IPS-15b (cell line): ENCODE measurements around the gene ASB6.

Experiments
- H3K27me3 ChIP-seq: one replicate; pipeline ENCODE4 v1.6.1; 2013; ENCODE audit warnings: low read length; ENCODE audit not compliant: control insufficient read depth, insufficient read depth
- H3K36me3 ChIP-seq: one replicate; pipeline ENCODE4 v1.6.1; 2013; ENCODE audit warnings: low read length; ENCODE audit not compliant: control insufficient read depth, insufficient read depth
- H3K4me1 ChIP-seq: one replicate; pipeline ENCODE4 v1.6.1; 2013; ENCODE audit warnings: mild to moderate bottlenecking, low read length; ENCODE audit not compliant: control insufficient read depth, insufficient read depth
- H3K4me3 ChIP-seq: one replicate; pipeline ENCODE4 v1.5.1; 2013; ENCODE audit warnings: low read depth, low read length
- H3K9ac ChIP-seq: one replicate; pipeline ENCODE4 v1.6.1; 2013; ENCODE audit warnings: low read depth, mild to moderate bottlenecking, low read length
- H3K9me3 ChIP-seq: one replicate; pipeline ENCODE4 v1.6.1; 2013; ENCODE audit warnings: mild to moderate bottlenecking, low read length; ENCODE audit not compliant: control insufficient read depth, insufficient read depth

ASB6 gene

GRCh38 chr9:129676975-129677374 is 35.0 kb upstream of the ASB6 start:
- Histone ChIP-seq H3K4me1 (peaks cover 3% of the 10 kb centered on the region), H3K36me3 (no peaks in the 10 kb centered on the region), H3K9me3 (no peaks in the 10 kb centered on the region), H3K9ac (no peak overlapping the region), H3K27me3 (no peaks in the 10 kb centered on the region), H3K4me3 (no peak overlapping the region)

DNA sequence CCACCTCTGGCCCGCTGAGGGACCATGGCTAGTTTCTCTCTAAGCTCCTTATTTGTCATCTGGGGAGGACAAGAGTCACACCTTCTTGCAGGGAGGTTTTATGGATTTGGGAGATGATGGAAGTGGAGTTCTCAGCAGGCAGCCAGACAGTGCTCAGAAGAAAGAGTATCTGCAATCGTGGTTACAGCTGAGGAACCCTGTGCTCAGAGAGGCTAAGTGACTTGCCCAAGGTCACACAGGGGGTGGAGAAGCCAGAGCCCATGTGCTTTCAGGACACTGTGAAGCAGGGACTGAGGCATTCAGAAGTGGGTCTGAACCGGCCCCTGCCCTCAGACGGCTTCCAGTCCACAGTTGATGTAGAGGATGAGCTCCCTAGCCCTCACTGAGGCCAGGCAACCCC is 34.3 kb upstream of the ASB6 start:
- Histone ChIP-seq H3K36me3 (no peaks in the 10 kb centered on the region), H3K9ac (no peak overlapping the region), H3K27me3 (no peaks in the 10 kb centered on the region), H3K4me3 (no peak overlapping the region), H3K4me1 (peaks cover 3% of the 10 kb centered on the region), H3K9me3 (no peaks in the 10 kb centered on the region)

- H3K9ac ChIP-seq = no peak overlapping the region
Observed at GRCh38 chr9:129675620-129676019, 33.7 kb upstream of the ASB6 start.

DNA sequence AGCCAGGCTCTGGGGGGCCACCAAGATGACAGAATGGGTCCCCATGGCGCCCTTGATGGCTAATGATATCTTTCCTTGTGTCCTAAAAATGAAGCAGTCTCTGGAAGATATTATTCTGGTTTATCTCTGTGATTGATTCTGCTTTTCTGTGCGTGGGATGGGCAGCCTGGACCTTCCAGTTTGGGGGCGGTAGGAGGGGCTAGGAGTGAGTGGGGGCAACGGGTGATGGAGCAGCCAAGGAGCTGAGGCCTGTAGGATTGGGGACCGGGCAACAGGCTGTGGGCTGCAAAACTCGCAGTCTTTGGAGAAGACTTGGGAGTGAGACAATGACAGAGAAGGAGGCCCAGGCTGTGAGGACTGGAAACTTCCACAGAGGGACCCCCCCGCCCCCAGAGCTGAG is 32.3 kb upstream of the ASB6 start:
- H3K36me3 ChIP-seq = peaks cover 3% of the 10 kb centered on the region
- no peaks in the 10 kb centered on the region for H3K9me3 ChIP-seq
- no peak overlapping the region for H3K9ac ChIP-seq
- peaks cover 3% of the 10 kb centered on the region for H3K4me1 ChIP-seq
- H3K4me3 ChIP-seq = no peak overlapping the region
- H3K27me3 ChIP-seq = no peaks in the 10 kb centered on the region

More at GRCh38 chr9:129675620-129676019, 33.7 kb upstream of the ASB6 start:
- H3K36me3 ChIP-seq = peaks cover 3% of the 10 kb centered on the region
- H3K4me3 ChIP-seq = no peak overlapping the region
- H3K9me3 ChIP-seq = no peaks in the 10 kb centered on the region
- peaks cover 3% of the 10 kb centered on the region for H3K4me1 ChIP-seq
- H3K27me3 ChIP-seq = no peaks in the 10 kb centered on the region

GRCh38 chr9:129673602-129674001 is 31.7 kb upstream of the ASB6 start:
- no peak overlapping the region for H3K4me3 ChIP-seq
- peaks cover 3% of the 10 kb centered on the region for H3K4me1 ChIP-seq
- peaks cover 3% of the 10 kb centered on the region for H3K36me3 ChIP-seq
- no peaks in the 10 kb centered on the region for H3K9me3 ChIP-seq
- H3K9ac ChIP-seq = no peak overlapping the region
- no peaks in the 10 kb centered on the region for H3K27me3 ChIP-seq

DNA sequence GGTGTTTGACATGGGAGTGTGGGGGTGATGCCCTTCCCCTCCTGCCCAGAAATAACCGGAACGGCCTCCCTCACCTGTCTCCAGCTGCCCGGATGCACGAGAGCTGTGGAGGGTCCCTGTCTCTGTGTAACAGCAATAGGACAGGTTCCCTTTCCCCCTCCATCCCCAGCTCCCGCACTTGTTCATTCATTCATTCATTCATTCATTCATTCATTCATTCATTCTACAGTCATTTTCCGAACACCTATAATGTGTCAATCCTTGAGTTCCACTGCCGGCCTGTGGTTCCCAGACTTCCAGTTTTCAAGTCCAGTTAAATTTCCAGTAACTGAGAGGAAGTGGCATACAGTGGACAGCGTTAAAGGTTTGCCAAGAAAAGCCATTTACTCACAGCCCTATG is 30.8 kb upstream of the ASB6 start:
- peaks cover 3% of the 10 kb centered on the region for H3K36me3 ChIP-seq
- H3K9ac ChIP-seq = no peak overlapping the region
- H3K4me3 ChIP-seq = no peak overlapping the region
- H3K9me3 ChIP-seq = no peaks in the 10 kb centered on the region
- no peaks in the 10 kb centered on the region for H3K27me3 ChIP-seq
- peaks cover 3% of the 10 kb centered on the region for H3K4me1 ChIP-seq

DNA sequence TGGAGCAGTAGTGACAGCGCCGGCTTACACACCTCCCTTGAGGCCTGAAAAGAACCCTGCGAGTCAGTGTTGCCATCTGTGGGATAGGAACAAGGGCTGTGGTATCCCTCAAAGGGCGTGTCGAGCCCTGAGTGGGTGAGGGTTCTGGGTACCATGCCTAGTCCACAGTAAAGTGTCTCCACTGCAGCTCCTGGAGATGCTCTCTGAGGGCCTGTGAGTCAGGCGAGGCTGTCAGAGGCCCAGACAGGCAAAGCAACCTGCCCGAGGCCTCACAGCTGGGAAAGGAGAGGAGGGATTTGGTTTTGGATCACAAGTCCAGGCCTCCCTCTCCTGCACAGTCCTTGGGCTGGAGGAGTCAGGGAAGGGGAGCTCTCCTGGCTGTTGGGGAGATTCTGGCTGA is 29.6 kb upstream of the ASB6 start:
- H3K9me3 ChIP-seq = no peaks in the 10 kb centered on the region
- H3K36me3 ChIP-seq = peaks cover 3% of the 10 kb centered on the region
- H3K4me3 ChIP-seq = no peak overlapping the region
- H3K27me3 ChIP-seq = no peaks in the 10 kb centered on the region
- H3K9ac ChIP-seq = no peak overlapping the region
- peaks cover 7% of the 10 kb centered on the region for H3K4me1 ChIP-seq

DNA sequence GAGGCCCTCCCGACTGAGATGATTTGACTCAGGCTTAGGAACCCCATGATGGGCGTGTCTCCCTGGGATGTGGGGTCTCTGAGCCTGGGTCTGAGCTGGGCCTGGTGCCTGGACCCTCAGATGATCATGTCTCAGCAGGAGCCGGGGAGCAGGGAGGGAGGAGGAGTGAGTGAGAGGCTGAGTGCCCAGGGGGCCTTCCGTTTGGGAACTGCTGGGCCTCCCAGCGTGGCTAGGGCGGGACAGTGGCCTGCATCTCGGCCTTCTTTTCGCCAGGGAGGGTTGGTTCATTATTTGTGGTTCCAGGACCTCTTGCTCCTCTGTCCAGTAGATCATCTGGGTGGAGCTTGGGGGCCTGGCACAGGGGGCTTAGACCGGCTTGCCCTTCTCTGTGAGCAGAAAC is 29.1 kb upstream of the ASB6 start:
- Histone ChIP-seq H3K4me1 (peaks cover 7% of the 10 kb centered on the region), H3K27me3 (no peaks in the 10 kb centered on the region), H3K9me3 (no peaks in the 10 kb centered on the region), H3K4me3 (no peak overlapping the region), H3K9ac (no peak overlapping the region), H3K36me3 (peaks cover 3% of the 10 kb centered on the region)

DNA sequence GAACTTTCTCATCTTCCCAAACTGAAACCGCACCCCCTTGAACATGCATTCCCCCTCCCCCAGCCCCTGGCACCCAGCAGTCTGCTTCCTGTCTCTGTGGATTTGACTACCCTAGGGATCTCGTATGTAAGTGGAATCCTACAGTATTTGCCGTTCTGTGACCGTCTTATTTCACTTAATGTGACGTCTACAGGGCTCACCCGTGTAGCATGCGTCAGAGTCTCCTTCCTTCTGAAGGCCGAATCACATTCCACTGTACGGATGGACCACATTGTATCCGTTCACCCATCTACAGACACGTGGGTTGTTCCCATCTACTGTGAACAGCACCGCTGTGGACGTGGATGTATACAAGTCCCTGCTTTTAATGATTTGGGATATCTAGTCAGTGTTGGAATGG is 28.0 kb upstream of the ASB6 start:
- peaks cover 2% of the 10 kb centered on the region for H3K27me3 ChIP-seq
- H3K4me3 ChIP-seq = no peak overlapping the region
- no peak overlapping the region for H3K9ac ChIP-seq

GRCh38 chr9:129669141-129669718 is 27.3 kb upstream of the ASB6 start:
- Histone ChIP-seq H3K36me3 (peaks cover 3% of the 10 kb centered on the region), H3K4me3 (no peak overlapping the region), H3K9me3 (no peaks in the 10 kb centered on the region), H3K4me1 (peaks cover 4% of the 10 kb centered on the region), H3K9ac (no peak overlapping the region), H3K27me3 (peaks cover 2% of the 10 kb centered on the region)

More for the DNA sequence above, 28.0 kb upstream of the ASB6 start:
- H3K4me1 ChIP-seq = peaks cover 4% of the 10 kb centered on the region
- no peaks in the 10 kb centered on the region for H3K9me3 ChIP-seq
- H3K36me3 ChIP-seq = peaks cover 3% of the 10 kb centered on the region

DNA sequence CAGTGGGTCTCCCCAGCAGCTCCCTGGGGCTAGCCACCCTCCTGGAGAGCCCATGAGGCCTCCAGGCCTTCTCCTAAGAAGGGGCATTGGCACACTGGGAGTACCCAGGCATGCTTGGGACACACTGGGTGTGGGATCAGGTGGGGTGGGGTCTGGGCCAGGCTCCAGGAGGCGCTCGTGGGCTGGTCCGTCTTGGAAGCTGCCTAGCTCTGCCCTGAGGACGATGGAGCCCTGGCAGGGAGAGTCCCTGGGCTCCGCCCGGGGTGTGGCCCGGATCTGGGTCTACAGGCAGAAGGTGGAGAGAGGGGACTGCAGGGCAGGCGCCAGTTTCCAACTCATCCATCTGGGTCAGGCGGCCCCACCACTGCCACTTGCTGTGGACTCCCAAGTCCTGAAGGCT is 25.9 kb upstream of the ASB6 start:
- peaks cover 4% of the 10 kb centered on the region for H3K4me1 ChIP-seq
- H3K27me3 ChIP-seq = peaks cover 2% of the 10 kb centered on the region
- peaks cover 3% of the 10 kb centered on the region for H3K36me3 ChIP-seq
- no peak overlapping the region for H3K4me3 ChIP-seq
- H3K9me3 ChIP-seq = no peaks in the 10 kb centered on the region
- no peak overlapping the region for H3K9ac ChIP-seq

GRCh38 chr9:129667378-129667777 is 25.4 kb upstream of the ASB6 start:
- no peaks in the 10 kb centered on the region for H3K9me3 ChIP-seq
- no peak overlapping the region for H3K4me3 ChIP-seq
- H3K4me1 ChIP-seq = peaks cover 8% of the 10 kb centered on the region
- H3K27me3 ChIP-seq = peaks cover 2% of the 10 kb centered on the region
- H3K36me3 ChIP-seq = peaks cover 3% of the 10 kb centered on the region
- H3K9ac ChIP-seq = no peak overlapping the region
